H1 (cell line): ENCODE measurements around the gene JPH2. TPM values are rescaled to one million over a fixed set of nuclear protein-coding genes. Genes with fewer than 3 reads are reported as not detected.

Source experiments
- CTCF ChIA-PET: fragments of 300-600 bp; sonication (Branson Sonifier 250); formaldehyde crosslinking; loops from one replicate; lab custom pipeline; 2021; ENCODE audit not compliant: partially characterized antibody; lab: Charles Lee
- POLR2A ChIA-PET: fragments of 300-600 bp; sonication (Branson Sonifier 250); formaldehyde crosslinking; loops from one replicate; lab custom pipeline; 2021; ENCODE audit warnings: inconsistent platforms; ENCODE audit not compliant: partially characterized antibody; lab: Charles Lee
- DNase-seq, 2 experiments: peaks; one replicate each; pipeline versions ENCODE4 v3.0.0 to v3.0.0-alpha.2; 2010 to 2022; ENCODE audit warnings: low spot score in 2 of 2, low read depth in 1 of 2, mixed read lengths in 1 of 2
- FAIRE-seq: peaks from 2 replicates; lab custom pipeline; 2011; peaks lifted over from hg19 to GRCh38; lab: Jason Lieb, UNC
- H2AFZ ChIP-seq: 2 replicates; pipeline ENCODE4 v1.8.1; 2012; ENCODE audit warnings: low read length, inconsistent platforms
- H2AK5ac ChIP-seq: 2 replicates; pipeline ENCODE4 v1.6.1; 2013; ENCODE audit warnings: low read depth, low read length
- H2BK120ac ChIP-seq: replicated peaks from 2 replicates; pipeline ENCODE3; 2013; ENCODE audit warnings: low read depth, low read length, inconsistent platforms
- H2BK12ac ChIP-seq: 2 replicates; pipeline ENCODE4 v1.6.1; 2013; ENCODE audit warnings: low read depth, low read length
- H2BK15ac ChIP-seq: 2 replicates; pipeline ENCODE4 v1.6.1; 2013; ENCODE audit warnings: low read length
- H2BK20ac ChIP-seq: 2 replicates; pipeline ENCODE4 v1.6.1; 2013; ENCODE audit warnings: low read length
- H2BK5ac ChIP-seq: 2 replicates; pipeline ENCODE4 v1.6.1; 2013; ENCODE audit warnings: low read depth, low read length
- H3K14ac ChIP-seq: 2 replicates; pipeline ENCODE4 v1.6.1; 2013; ENCODE audit warnings: inconsistent platforms; ENCODE audit not compliant: insufficient read length
- H3K18ac ChIP-seq: 2 replicates; pipeline ENCODE4 v1.6.1; 2013; ENCODE audit warnings: low read length; ENCODE audit errors: extremely low read depth
- H3K23ac ChIP-seq: 2 replicates; pipeline ENCODE4 v1.6.1; 2013; ENCODE audit warnings: inconsistent platforms; ENCODE audit not compliant: insufficient read length
- H3K23me2 ChIP-seq: 2 replicates; pipeline ENCODE4 v1.6.1; 2013; ENCODE audit warnings: low read depth, low read length
- H3K27ac ChIP-seq: 2 replicates; pipeline ENCODE4 v1.6.1; 2011; ENCODE audit warnings: low read depth, low read length, inconsistent platforms
- H3K27me3 ChIP-seq, 4 experiments: replicated peaks in 1 of 4; 1 replicate in 1 of 4; 2 replicates in 3 of 4; pipeline versions ENCODE4 v1.6.1 to v1.8.1; 2011 to 2013; ENCODE audit warnings: low read length in 3 of 4, mild to moderate bottlenecking in 3 of 4, inconsistent platforms in 2 of 4, mixed read lengths in 2 of 4, moderate library complexity in 1 of 4; ENCODE audit not compliant: control insufficient read depth in 3 of 4, insufficient read depth in 3 of 4; ENCODE audit errors: extremely low read depth in 1 of 4
- H3K36me3 ChIP-seq, 4 experiments: 2 replicates each; pipeline versions ENCODE4 v1.6.1 to v1.8.1; 2011 to 2013; ENCODE audit warnings: mild to moderate bottlenecking in 4 of 4, low read length in 3 of 4, moderate library complexity in 2 of 4, control low read depth in 1 of 4, inconsistent platforms in 1 of 4; ENCODE audit not compliant: insufficient read depth in 4 of 4, control insufficient read depth in 2 of 4
- H3K4ac ChIP-seq: replicated peaks from 2 replicates; pipeline ENCODE3; 2013; ENCODE audit warnings: low read length, low read depth, mixed read lengths, inconsistent platforms; ENCODE audit not compliant: insufficient read length
- H3K4me1 ChIP-seq, 4 experiments: replicated peaks in 1 of 4; 1 replicate in 1 of 4; 2 replicates in 3 of 4; pipeline versions ENCODE4 v1.6.1 to v1.8.1; 2011 to 2013; ENCODE audit warnings: low read length in 3 of 4, inconsistent platforms in 2 of 4, mixed read lengths in 1 of 4; ENCODE audit not compliant: insufficient read depth in 4 of 4, control insufficient read depth in 3 of 4
- H3K4me2 ChIP-seq, 2 experiments: 2 replicates each; pipeline versions ENCODE4 v1.6.1 to v1.8.1; 2011 to 2013; ENCODE audit warnings: low read depth in 2 of 2, low read length in 2 of 2, control low read depth in 1 of 2, inconsistent platforms in 1 of 2, mild to moderate bottlenecking in 1 of 2; ENCODE audit not compliant: insufficient read depth in 1 of 2
- H3K4me3 ChIP-seq, 4 experiments: fragments of 200-600, 300-600 bp in 1 of 4; sonication (generic), shearing (Covaris generic), sonication (Bioruptor Twin) in 1 of 4; 2 replicates each; pipeline versions ENCODE4 v1.5.1 to v1.8.1; 2011 to 2016; ENCODE audit warnings: low read length in 4 of 4, low read depth in 3 of 4, control low read depth in 2 of 4, inconsistent platforms in 2 of 4, mild to moderate bottlenecking in 2 of 4, mixed read lengths in 1 of 4, moderate library complexity in 1 of 4; ENCODE audit not compliant: insufficient read depth in 2 of 4; ENCODE audit errors: extremely low read depth in 1 of 4
- H3K56ac ChIP-seq: replicated peaks from 2 replicates; pipeline ENCODE3; 2013; ENCODE audit warnings: low read depth, mild to moderate bottlenecking, mixed read lengths, low read length, inconsistent platforms; ENCODE audit not compliant: insufficient read length
- H3K79me1 ChIP-seq: 2 replicates; pipeline ENCODE4 v1.6.1; 2013; ENCODE audit warnings: low read depth, low read length, control low read depth
- H3K79me2 ChIP-seq, 2 experiments: 2 replicates each; pipeline versions ENCODE4 v1.6.1 to v1.8.1; 2012 to 2013; ENCODE audit warnings: low read length in 2 of 2, mild to moderate bottlenecking in 2 of 2, inconsistent platforms in 1 of 2; ENCODE audit not compliant: insufficient read depth in 2 of 2, control insufficient read depth in 1 of 2
- H3K9ac ChIP-seq, 4 experiments: replicated peaks in 1 of 4; 1 replicate in 1 of 4; 2 replicates in 3 of 4; pipeline versions ENCODE4 v1.6.1 to v1.8.1; 2011 to 2013; ENCODE audit warnings: low read depth in 3 of 4, low read length in 3 of 4, control low read depth in 2 of 4, mild to moderate bottlenecking in 2 of 4, moderate library complexity in 2 of 4, inconsistent platforms in 1 of 4; ENCODE audit errors: extremely low read depth in 1 of 4
- H3K9me3 ChIP-seq, 2 experiments: 2 replicates each; pipeline versions ENCODE4 v1.6.1 to v1.8.1; 2012 to 2013; ENCODE audit warnings: mild to moderate bottlenecking in 2 of 2, moderate library complexity in 2 of 2, control low read depth in 1 of 2, inconsistent platforms in 1 of 2, low read depth in 1 of 2, low read length in 1 of 2, mixed read lengths in 1 of 2; ENCODE audit not compliant: insufficient read depth in 2 of 2
- H4K20me1 ChIP-seq, 2 experiments: replicated peaks in 1 of 2; 2 replicates each; pipeline versions ENCODE3 to v1.8.1; 2011 to 2013; ENCODE audit warnings: inconsistent platforms in 2 of 2, low read length in 2 of 2, mild to moderate bottlenecking in 1 of 2; ENCODE audit not compliant: insufficient read depth in 2 of 2, control insufficient read depth in 1 of 2
- H4K5ac ChIP-seq: 2 replicates; pipeline ENCODE4 v1.6.1; 2013; ENCODE audit warnings: low read length, low read depth, mixed read lengths, inconsistent platforms; ENCODE audit not compliant: insufficient read length
- H4K8ac ChIP-seq: 2 replicates; pipeline ENCODE4 v1.8.0; 2013; ENCODE audit warnings: mild to moderate bottlenecking, moderate library complexity, low read length, inconsistent platforms; ENCODE audit not compliant: insufficient read depth; ENCODE audit errors: extremely low read depth
- H4K91ac ChIP-seq: replicated peaks from 2 replicates; pipeline ENCODE3; 2013; ENCODE audit warnings: low read length, mixed read lengths, inconsistent platforms; ENCODE audit not compliant: insufficient read length
- HDAC2 ChIP-seq, 2 experiments: fragments of 300-600 bp in 1 of 2; sonication (generic) in 1 of 2; IDR thresholded peaks; 2 replicates each; pipeline ENCODE4 v1.6.1; 2011 to 2012; ENCODE audit warnings: low read depth in 2 of 2, low read length in 2 of 2, mild to moderate bottlenecking in 2 of 2, moderate library complexity in 2 of 2, borderline replicate concordance in 1 of 2, inconsistent platforms in 1 of 2
- SRF ChIP-seq: IDR thresholded peaks from 2 replicates; pipeline ENCODE4 v1.6.1; 2011; ENCODE audit warnings: mild to moderate bottlenecking, low read depth, low read length, moderate library complexity
- WGBS, 2 experiments: shearing (Covaris generic) in 1 of 2; methylation state at CpG; one replicate each; pipeline versions ENCODE4 v1.1.6 to v1.1.7; 2013 to 2015; ENCODE audit warnings: low lambda C conversion rate in 2 of 2, mixed read lengths in 2 of 2, inconsistent platforms in 1 of 2, low coverage in 1 of 2, missing lambda C conversion rate in 1 of 2; ENCODE audit not compliant: insufficient replicate concordance in 2 of 2, insufficient coverage in 1 of 2, insufficient read length in 1 of 2; ENCODE audit errors: extremely low coverage in 1 of 2, missing lambda C conversion rate in 1 of 2; 5-methylcytosine and 5-hydroxymethylcytosine counted together
- polyA plus RNA-seq, 7 experiments: library from polyadenylated mRNA; depleted of rRNA in 3 of 7; stranded (reverse) in 5 of 7; unstranded in 2 of 7; fragments of >200 nt in 5 of 7; fragments of 200-250 nt in 2 of 7; gene quantifications; 1 replicate in 5 of 7; 2 replicates in 1 of 7; 4 replicates in 1 of 7; pipeline versions ENCODE4 v1.2.1 to v1.2.3, GENCODE V29; 2011 to 2013; ENCODE audit warnings: missing spikeins in 2 of 7, mixed read lengths in 2 of 7
- total RNA-seq: library from RNA; stranded (reverse); fragmentation: NEBNext Ultra II Directional; extraction: Animal tissue kit (Norgen Biotek cat#: 25700); gene quantifications from 2 replicates; pipeline ENCODE4 v1.2.1, GENCODE V29; 2021

The JPH2 gene
- total and polyA plus RNA-seq, 2 of the 8 experiments (the other 6 are each of a cell fraction or from before 2014, with no cell fraction given) = 0.59 to 1.3 TPM

GRCh38 chr20:44173116-44173515 lies 13.9 kb downstream of the JPH2 start:
- no peak overlapping the region for H2BK15ac ChIP-seq
- TF ChIP-seq SRF (no peak), HDAC2 (IDR thresholded peaks at IDR 0.05; ENCODE audit: borderline replicate concordance in 1 of 2, low read depth in 2 of 2, low read length in 2 of 2) (no peak)
- no peak overlapping the region for H4K91ac ChIP-seq
- no peak overlapping the region for H3K23ac ChIP-seq
- ChIA-PET POLR2A (no interaction called here), CTCF (interaction anchor here (0.8 to 4.2 kb wide), 2 partner anchors 56 to 330 kb away, joined by 3 to 21 read pairs; no protein-coding TSS in a partner anchor)
- H3K56ac ChIP-seq = no peak overlapping the region
- H3K4ac ChIP-seq = no peak overlapping the region
- no peak overlapping the region for H3K4me2 ChIP-seq
- no peak overlapping the region for H3K27ac ChIP-seq
- H4K8ac ChIP-seq = no peak overlapping the region
- H3K9ac ChIP-seq = no peak overlapping the region
- H4K5ac ChIP-seq = no peak overlapping the region
- no peaks in the 10 kb centered on the region for H3K79me2 ChIP-seq
- H3K14ac ChIP-seq = no peak overlapping the region
- no peak overlapping the region for H2BK5ac ChIP-seq
- H4K20me1 ChIP-seq = no peaks in the 10 kb centered on the region
- no peak overlapping the region for H2BK20ac ChIP-seq
- no peak overlapping the region for H3K18ac ChIP-seq
- H3K9me3 ChIP-seq = no peaks in the 10 kb centered on the region
- no peak overlapping the region for H2BK120ac ChIP-seq
- H3K36me3 ChIP-seq = no peaks in the 10 kb centered on the region
- H3K23me2 ChIP-seq = no peaks in the 10 kb centered on the region; the same call in 1 of the 2 replicates
- no peak for DNase-seq
- WGBS, 2 experiments = 81 to 100% methylated on average over 2 to 5 of the region's 5 CpGs
- no peak overlapping the region for H2AFZ ChIP-seq
- no peak overlapping the region for H3K4me3 ChIP-seq
- no peaks in the 10 kb centered on the region for H3K4me1 ChIP-seq
- H2BK12ac ChIP-seq = no peak overlapping the region
- no peaks in the 10 kb centered on the region for H3K27me3 ChIP-seq
- FAIRE-seq = no peak
- H2AK5ac ChIP-seq = no peak overlapping the region
- no peaks in the 10 kb centered on the region for H3K79me1 ChIP-seq
